ENCODE measurements around the gene MRNIP.
"Not testable (repeated sequence)": the region's sequence is repeated elsewhere in the genome, so short reads cannot be mapped to it uniquely, and the experiment has no call there.

The MRNIP gene

DNA sequence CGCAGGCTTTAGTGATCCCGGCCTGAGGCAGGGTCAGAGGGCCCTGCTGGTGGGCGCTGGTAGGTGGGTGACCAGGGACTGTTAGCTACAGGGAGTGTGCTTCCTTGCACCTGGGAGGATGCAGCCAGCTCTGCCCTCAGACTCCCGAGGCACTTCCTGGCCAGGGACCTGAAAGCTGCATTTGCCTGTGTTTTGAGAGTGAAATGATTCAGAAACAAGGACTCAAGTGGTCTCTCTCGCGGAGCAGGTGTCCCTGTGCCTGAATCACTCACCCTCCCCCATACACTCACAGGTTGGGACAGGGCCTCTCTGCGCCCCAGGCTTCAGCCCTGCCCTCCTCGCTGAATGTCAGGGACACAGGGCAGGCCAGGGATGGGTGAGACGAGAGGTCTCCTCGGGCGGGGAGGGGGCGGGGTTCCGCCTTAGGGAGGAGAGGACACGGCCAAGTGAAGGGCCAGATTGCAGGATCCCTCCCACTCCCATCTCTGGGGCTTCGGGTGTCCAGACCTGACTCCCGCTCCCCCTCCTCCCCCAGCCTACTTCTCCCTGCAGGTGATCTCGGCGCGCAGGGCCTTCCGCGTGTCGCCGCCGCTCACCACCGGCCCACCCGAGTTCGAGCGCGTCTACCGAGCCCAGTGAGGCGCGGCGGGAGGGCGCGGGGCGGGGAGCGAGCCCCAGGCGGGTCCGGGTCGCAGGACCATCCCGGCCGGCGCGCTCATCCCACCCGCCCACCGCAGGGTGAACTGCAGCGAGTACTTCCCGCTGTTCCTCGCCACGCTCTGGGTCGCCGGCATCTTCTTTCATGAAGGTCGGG is 63.4 kb downstream of the MRNIP start:
- DNase-seq = peak in 1 of 58 donors; percentile 43

DNA sequence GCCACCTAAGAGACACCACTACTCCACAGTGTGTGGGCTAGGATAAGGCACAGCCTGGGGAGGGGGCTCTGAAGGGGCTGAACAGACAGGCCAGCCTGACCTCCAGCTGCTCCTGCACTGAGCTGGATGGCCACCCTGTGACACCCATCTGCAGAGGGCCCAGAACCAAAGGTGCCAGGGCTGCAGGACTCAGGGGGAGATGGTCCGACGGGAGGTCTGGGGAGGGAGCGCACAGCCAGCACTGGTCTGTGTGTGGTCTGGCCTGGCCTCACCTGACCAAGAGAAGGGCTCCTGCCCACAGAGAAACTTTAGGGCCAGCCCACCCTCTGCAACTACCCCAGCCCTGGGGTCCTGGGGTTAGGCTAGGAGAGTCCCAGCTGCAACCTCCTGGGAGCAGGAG is 64.0 kb downstream of the MRNIP start:
- DNase-seq = no peak

DNA sequence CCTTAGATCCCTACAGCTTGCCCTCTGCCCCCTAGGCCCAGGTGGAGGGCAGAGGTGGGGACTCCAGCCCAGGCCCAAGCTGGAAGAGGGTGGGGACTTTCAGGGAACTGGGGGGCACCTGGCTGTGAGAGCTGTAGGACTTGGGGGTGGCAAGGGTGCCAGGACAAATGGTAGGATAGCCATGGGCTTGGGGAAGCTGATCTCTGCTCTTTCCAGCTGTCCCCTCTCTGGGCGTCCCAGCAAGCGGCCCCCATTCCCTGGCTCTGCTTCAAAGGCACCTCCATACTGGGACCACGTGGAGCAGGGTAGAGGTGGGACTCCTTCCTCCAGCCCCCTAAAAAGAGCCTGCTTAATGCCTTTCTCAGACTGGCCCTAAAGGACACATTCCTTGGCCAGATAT is 64.4 kb downstream of the MRNIP start:
- no peak for DNase-seq

DNA sequence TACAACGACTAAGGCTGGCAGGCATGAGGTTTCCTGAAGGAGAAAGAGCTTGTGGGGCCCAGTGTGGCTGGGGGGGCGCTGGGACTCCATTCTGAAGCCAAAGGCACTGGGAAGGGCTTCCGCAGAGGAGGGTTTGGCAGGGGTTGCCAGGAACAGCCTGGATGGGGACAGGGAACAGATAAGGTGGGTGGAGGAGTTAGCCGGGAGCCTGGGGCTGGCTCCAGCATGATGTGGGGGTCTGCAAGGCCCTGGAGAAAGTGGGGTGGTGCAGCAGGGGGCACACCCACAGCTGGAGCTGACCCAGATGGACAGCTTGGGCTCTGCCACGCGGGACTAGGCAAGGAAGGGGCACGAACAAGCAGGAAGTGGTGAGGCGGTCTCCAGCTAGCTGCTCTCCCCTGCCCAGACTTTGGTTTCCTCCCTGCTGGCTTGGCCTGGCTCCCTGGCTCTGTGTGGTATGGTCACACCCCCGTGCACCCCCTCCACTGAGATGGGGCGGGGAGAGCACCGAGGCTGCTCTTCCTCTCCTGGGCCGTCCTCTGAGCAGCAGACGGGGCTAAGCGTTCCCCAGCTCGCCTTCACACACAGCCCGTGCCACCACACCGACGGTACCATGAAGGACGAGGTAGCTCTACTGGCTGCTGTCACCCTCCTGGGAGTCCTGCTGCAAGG is 65.0 kb downstream of the MRNIP start, which contains the start of gene LTC4S:
LTC4S (plus strand) TSS at position 519 of the 672 bp plus-strand sequence; CDS start at position 614, 95 bp downstream.
- DNase-seq = peak in 38 of 58 donors; percentile 25 to 68 (median 50)

DNA sequence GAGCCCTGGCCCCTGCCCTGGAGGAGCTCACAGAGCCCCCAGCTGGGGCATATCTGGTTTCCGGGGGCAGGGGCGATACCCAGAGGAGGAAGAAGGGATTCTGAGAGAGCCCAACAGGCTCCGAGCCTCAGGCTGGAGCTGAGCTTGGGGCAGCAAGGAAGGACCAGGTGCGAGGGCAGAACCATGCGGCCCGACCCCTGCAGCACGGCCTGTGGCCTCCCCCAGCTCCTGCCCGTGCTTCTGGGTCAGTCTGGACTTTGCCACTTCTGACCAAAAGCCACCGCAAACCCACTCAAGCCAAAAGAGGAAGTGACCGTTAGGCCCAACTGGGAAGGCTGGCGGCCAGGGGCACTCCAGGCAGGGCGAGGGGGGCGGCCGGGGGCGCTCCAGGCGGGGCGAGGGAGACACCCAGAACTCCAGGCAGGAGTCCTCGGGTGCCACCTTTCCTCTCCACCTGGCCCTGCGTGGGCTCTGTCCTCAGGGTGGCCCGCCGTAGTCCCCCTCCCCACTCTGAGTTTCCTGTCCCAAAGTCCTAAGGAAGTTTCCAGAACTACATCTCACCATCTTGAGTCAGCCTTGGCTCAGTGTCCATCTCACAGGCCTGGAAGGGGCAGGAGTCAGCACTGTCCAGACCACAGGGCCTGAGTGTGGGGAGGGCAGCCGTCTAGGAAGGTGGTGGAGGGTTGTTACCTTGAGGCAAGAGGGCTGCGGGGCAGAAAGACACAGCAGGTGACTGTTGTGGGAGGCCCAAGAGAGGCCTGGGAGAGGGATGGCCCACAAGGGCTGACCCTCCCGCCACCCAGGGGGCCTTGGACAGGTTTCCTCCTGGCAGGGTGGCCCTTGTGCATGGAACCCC is 65.8 kb downstream of the MRNIP start:
- DNase-seq = peak in 2 of 58 donors; percentile 14 to 36

DNA sequence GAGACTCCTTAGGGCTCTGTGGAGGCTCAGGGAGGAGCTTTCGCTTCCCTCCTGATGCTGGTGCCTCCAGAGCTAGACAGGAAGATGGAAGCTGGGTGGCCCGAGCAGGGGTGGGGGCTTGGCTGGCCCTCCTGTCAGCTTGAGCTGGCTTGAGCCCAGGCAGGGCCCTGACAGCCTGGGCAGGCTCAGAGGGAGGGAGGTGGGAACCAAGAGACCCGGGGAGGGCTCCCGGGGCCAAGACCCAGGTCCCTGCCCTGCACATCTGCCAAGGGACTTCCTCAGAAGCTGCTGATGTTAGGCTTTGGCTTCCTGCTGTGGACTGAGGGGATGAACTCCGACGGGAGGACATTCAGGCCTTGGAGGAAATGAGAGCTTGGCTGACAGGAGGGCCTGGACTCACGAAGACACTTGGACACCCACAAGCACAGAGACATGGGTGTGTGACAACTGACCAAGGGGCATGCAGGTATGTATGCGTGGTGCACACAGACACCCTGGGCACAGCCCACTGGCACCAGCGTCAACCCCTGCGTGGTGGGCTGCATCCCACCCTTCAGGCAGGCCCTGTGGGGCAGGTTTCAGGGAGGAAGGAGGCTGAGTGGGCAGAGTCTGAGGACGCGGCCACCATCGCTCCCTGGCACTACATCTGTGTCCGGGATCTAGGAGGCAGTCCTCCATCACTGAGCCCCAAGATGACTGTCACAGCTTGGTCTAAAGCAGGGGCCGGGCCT is 66.6 kb downstream of the MRNIP start:
- DNase-seq = peak in 6 of 58 donors; percentile 12 to 35 (median 28)

DNA sequence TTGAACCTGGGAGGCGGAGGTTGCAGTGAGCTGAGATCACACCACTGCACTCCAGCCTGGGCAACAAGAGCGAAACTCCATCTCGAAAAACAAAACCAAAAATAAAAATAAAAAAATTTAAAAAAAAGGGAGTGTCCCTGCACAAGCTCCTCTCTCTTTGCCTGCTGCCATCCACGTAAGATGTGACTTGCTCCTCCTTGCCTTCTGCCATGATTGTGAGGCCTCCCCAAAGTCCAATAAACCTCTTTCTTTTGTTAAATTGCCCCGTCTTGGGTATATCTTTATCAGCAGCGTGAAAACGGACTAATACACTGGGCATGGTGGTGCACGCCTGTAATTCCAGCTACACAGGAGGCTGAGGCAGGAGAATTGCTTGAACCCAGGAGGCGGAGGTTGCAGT is 69.3 kb downstream of the MRNIP start:
- not testable (repeated sequence) for DNase-seq

DNA sequence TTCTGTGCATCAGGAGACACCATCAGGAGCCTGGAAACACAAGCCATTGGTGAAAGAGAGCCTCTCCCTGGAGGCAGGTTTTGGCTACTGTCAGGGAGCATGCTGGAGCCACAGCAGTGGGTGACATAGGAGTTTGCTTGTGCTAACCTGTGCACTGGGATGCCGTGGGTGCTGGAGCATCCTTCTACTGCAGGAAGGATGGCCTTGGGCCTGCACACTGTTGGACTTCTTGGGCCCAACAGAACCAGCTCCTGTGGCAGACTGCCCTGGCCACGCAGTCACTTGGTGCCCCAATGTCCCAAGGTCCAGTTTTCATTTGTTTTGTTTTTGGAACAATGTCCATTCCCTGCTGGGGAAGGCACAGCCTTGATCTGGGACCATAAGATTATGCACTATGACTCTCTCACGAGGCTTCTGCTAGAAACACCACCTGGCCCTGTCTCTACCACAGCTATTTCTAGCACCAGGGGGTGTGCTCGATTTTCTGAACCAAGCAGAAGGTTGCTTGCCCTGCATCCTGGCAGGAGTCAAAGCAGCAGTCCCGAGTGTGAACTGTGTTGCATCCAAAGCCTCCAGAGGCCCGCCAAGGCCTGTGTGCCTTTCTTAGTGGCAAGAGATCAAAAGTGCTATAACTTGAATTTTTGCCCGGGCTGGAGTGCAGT is 70.3 kb downstream of the MRNIP start:
- DNase-seq = no peak

All from anterior cingulate cortex (tissue), 58 donors.